Muscle layer of duodenum (tissue), 2 donors: ENCODE data around the gene RAB4A.

ENCODE experiments used
- H3K27ac ChIP-seq: one replicate; pipeline ENCODE4 v1.7.0; 2013; ENCODE audit warnings: mild to moderate bottlenecking, low read length
- H3K27me3 ChIP-seq: one replicate; pipeline ENCODE4 v1.7.0; 2013; ENCODE audit warnings: low read depth, mild to moderate bottlenecking, control low read depth, low read length
- H3K36me3 ChIP-seq, 2 donors: one replicate each; pipeline ENCODE4 v1.7.0; 2013; ENCODE audit warnings: low read length in 2 of 2, control low read depth in 1 of 2, mild to moderate bottlenecking in 1 of 2; ENCODE audit not compliant: insufficient read depth in 2 of 2, control insufficient read depth in 1 of 2
- H3K4me1 ChIP-seq, 2 donors: one replicate each; pipeline ENCODE4 v1.7.0; 2013; ENCODE audit warnings: low read length in 2 of 2, mild to moderate bottlenecking in 2 of 2, control low read depth in 1 of 2, moderate library complexity in 1 of 2; ENCODE audit not compliant: insufficient read depth in 2 of 2, control insufficient read depth in 1 of 2
- H3K4me3 ChIP-seq, 2 donors: one replicate each; pipeline ENCODE4 v1.7.0; 2013; ENCODE audit warnings: low read length in 2 of 2, low read depth in 1 of 2, mild to moderate bottlenecking in 1 of 2
- H3K9me3 ChIP-seq, 2 donors: one replicate each; pipeline ENCODE4 v1.7.0; 2013; ENCODE audit warnings: low read length in 2 of 2, control low read depth in 1 of 2, mild to moderate bottlenecking in 1 of 2; ENCODE audit not compliant: control insufficient read depth in 1 of 2
- donor health status: healthy.

RAB4A gene

GRCh38 chr1:229275005-229275404, 4.1 kb downstream of the RAB4A start:
- peaks cover 16 to 41% of the 10 kb centered on the region in 2 donors for H3K4me1 ChIP-seq
- no peak overlapping the region for H3K4me3 ChIP-seq
- H3K36me3 ChIP-seq = no peaks in the 10 kb centered on the region
- H3K27ac ChIP-seq = no peak overlapping the region
- no peaks in the 10 kb centered on the region for H3K27me3 ChIP-seq
- H3K9me3 ChIP-seq = no peaks in the 10 kb centered on the region

GRCh38 chr1:229278120-229278741, 7.3 kb downstream of the RAB4A start:
- Histone ChIP-seq H3K36me3 (no peaks in the 10 kb centered on the region), H3K27me3 (no peaks in the 10 kb centered on the region), H3K9me3 (no peaks in the 10 kb centered on the region), H3K27ac (no peak overlapping the region), H3K4me1 (peaks cover 8 to 26% of the 10 kb centered on the region in 2 donors), H3K4me3 (no peak overlapping the region)

- Histone ChIP-seq H3K4me3 (no peak overlapping the region), H3K27me3 (no peaks in the 10 kb centered on the region), H3K36me3 (no peaks in the 10 kb centered on the region), H3K27ac (no peak overlapping the region), H3K9me3 (no peaks in the 10 kb centered on the region), H3K4me1 (peaks cover 7 to 16% of the 10 kb centered on the region in 2 donors)
These were observed 8.3 kb downstream of the RAB4A start for GRCh38 chr1:229279242-229279641.

- Histone ChIP-seq H3K4me3 (no peak overlapping the region), H3K4me1 (peaks cover 7% of the 10 kb centered on the region in 2 donors), H3K9me3 (no peaks in the 10 kb centered on the region), H3K27ac (no peak overlapping the region), H3K27me3 (no peaks in the 10 kb centered on the region), H3K36me3 (no peaks in the 10 kb centered on the region)
These were observed 9.3 kb downstream of the RAB4A start for GRCh38 chr1:229280037-229280828.

GRCh38 chr1:229280921-229281320, 10.0 kb downstream of the RAB4A start:
- Histone ChIP-seq H3K27me3 (no peaks in the 10 kb centered on the region), H3K9me3 (no peaks in the 10 kb centered on the region), H3K27ac (no peak overlapping the region), H3K36me3 (no peaks in the 10 kb centered on the region), H3K4me3 (no peak overlapping the region), H3K4me1 (peaks cover 7 to 9% of the 10 kb centered on the region in 2 donors)

GRCh38 chr1:229281339-229281926, 10.5 kb downstream of the RAB4A start:
- no peaks in the 10 kb centered on the region for H3K27me3 ChIP-seq
- peaks cover 7 to 13% of the 10 kb centered on the region in 2 donors for H3K4me1 ChIP-seq
- no peak overlapping the region for H3K27ac ChIP-seq
- H3K9me3 ChIP-seq = no peaks in the 10 kb centered on the region
- no peak overlapping the region for H3K4me3 ChIP-seq
- H3K36me3 ChIP-seq = no peaks in the 10 kb centered on the region

GRCh38 chr1:229282295-229282823, 11.4 kb downstream of the RAB4A start:
- H3K27me3 ChIP-seq = no peaks in the 10 kb centered on the region
- no peak overlapping the region for H3K27ac ChIP-seq
- peaks cover 9 to 21% of the 10 kb centered on the region in 2 donors for H3K4me1 ChIP-seq
- no peak overlapping the region for H3K4me3 ChIP-seq
- H3K9me3 ChIP-seq = no peaks in the 10 kb centered on the region
- no peaks in the 10 kb centered on the region for H3K36me3 ChIP-seq

GRCh38 chr1:229283183-229283611, 12.3 kb downstream of the RAB4A start:
- Histone ChIP-seq H3K4me3 (no peak overlapping the region), H3K27ac (no peak overlapping the region), H3K4me1 (peaks cover 12 to 28% of the 10 kb centered on the region in 2 donors), H3K36me3 (no peaks in the 10 kb centered on the region), H3K27me3 (no peaks in the 10 kb centered on the region), H3K9me3 (no peaks in the 10 kb centered on the region)

- Histone ChIP-seq H3K4me1 (peaks cover 4 to 28% of the 10 kb centered on the region in 2 donors), H3K9me3 (no peaks in the 10 kb centered on the region), H3K36me3 (peaks cover 0 to 4% of the 10 kb centered on the region in 2 donors), H3K27ac (no peak overlapping the region), H3K27me3 (no peaks in the 10 kb centered on the region), H3K4me3 (no peak overlapping the region)
These were observed 14.0 kb downstream of the RAB4A start for GRCh38 chr1:229284887-229285286.

- peaks cover 4 to 28% of the 10 kb centered on the region in 2 donors for H3K4me1 ChIP-seq
- no peak overlapping the region for H3K4me3 ChIP-seq
- H3K36me3 ChIP-seq = peaks cover 0 to 4% of the 10 kb centered on the region in 2 donors
- H3K27me3 ChIP-seq = no peaks in the 10 kb centered on the region
- no peaks in the 10 kb centered on the region for H3K9me3 ChIP-seq
- H3K27ac ChIP-seq = no peak overlapping the region
These were observed 14.5 kb downstream of the RAB4A start for GRCh38 chr1:229285440-229285839.

GRCh38 chr1:229286099-229286766, 15.3 kb downstream of the RAB4A start:
- Histone ChIP-seq H3K4me1 (peaks cover 4 to 24% of the 10 kb centered on the region in 2 donors), H3K4me3 (no peak overlapping the region), H3K27me3 (no peaks in the 10 kb centered on the region), H3K36me3 (peaks cover 3 to 4% of the 10 kb centered on the region in 2 donors), H3K27ac (no peak overlapping the region), H3K9me3 (no peaks in the 10 kb centered on the region)
